ENCODE measurements around the gene WDR27. TPM values are rescaled to one million over a fixed set of nuclear protein-coding genes. Genes with fewer than 3 reads are reported as not detected.

Gene WDR27
- total RNA-seq, 6 donors from 2014 or later, result 20.1 to 80.7 (median 40.3) TPM

- no peaks in the 10 kb centered on the region for H3K4me1 ChIP-seq
- no peaks in the 10 kb centered on the region for H3K36me3 ChIP-seq
- no peaks in the 10 kb centered on the region for H3K9me3 ChIP-seq
- H3K27me3 ChIP-seq, result no peaks in the 10 kb centered on the region
- peak in 1 of 2 donors; percentile 69 for DNase-seq
- ATAC-seq (ENCODE audit: low FRiP score in 2 of 2), result peak; percentile 6 to 25
- H3K27ac ChIP-seq, result no peak overlapping the region
- 96 to 98% methylated on average over 18 to 32 of the region's 32 CpGs for WGBS, 2 donors
- H3K4me3 ChIP-seq, result no peak overlapping the region
- TF ChIP-seq POLR2A (IDR thresholded peaks at IDR 0.05), result no peak
- TF ChIP-seq EP300 (IDR thresholded peaks at IDR 0.05), result no peak
- no peak for TF ChIP-seq CTCF (IDR thresholded peaks at IDR 0.05)
- no peak for TF ChIP-seq POLR2AphosphoS5 (IDR thresholded peaks at IDR 0.05)
These were observed 200.0 kb downstream of the WDR27 start for GRCh38 chr6:169501777-169502313.

- ATAC-seq (ENCODE audit: low FRiP score in 2 of 2) (no peak), DNase-seq (peak in 1 of 2 donors; percentile 43)
- Histone ChIP-seq H3K27ac (no peak overlapping the region), H3K9me3 (no peaks in the 10 kb centered on the region), H3K27me3 (no peaks in the 10 kb centered on the region), H3K4me1 (no peaks in the 10 kb centered on the region), H3K4me3 (no peak overlapping the region), H3K36me3 (no peaks in the 10 kb centered on the region)
- no peak for TF ChIP-seq CTCF (IDR thresholded peaks at IDR 0.05)
- no peak for TF ChIP-seq POLR2AphosphoS5 (IDR thresholded peaks at IDR 0.05)
- no peak for TF ChIP-seq EP300 (IDR thresholded peaks at IDR 0.05)
- no peak for TF ChIP-seq POLR2A (IDR thresholded peaks at IDR 0.05)
- WGBS, 2 donors, result 94 to 96% methylated on average over 9 to 11 of the region's 11 CpGs
These were observed 200.7 kb downstream of the WDR27 start for GRCh38 chr6:169501128-169501527.

- 88 to 93% methylated on average over 15 of the region's 15 CpGs for WGBS, 2 donors
- DNase-seq, result peak in 1 of 2 donors; percentile 38
- no peak for ATAC-seq (ENCODE audit: low FRiP score in 2 of 2)
These were observed 201.1 kb downstream of the WDR27 start for GRCh38 chr6:169500688-169501087.

GRCh38 chr6:169499848-169500247 lies 202.0 kb downstream of the WDR27 start:
- Histone ChIP-seq H3K4me3 (no peak overlapping the region), H3K4me1 (no peaks in the 10 kb centered on the region), H3K27me3 (no peaks in the 10 kb centered on the region), H3K27ac (no peak overlapping the region), H3K36me3 (no peaks in the 10 kb centered on the region), H3K9me3 (no peaks in the 10 kb centered on the region)
- whole genome bisulfite sequencing, 2 donors, result 89 to 98% methylated on average over 6 to 7 of the region's 7 CpGs
- peak in 1 of 2 donors; percentile 12 for ATAC-seq (ENCODE audit: low FRiP score in 2 of 2)
- TF ChIP-seq EP300 (IDR thresholded peaks at IDR 0.05), result no peak
- TF ChIP-seq POLR2A (IDR thresholded peaks at IDR 0.05), result no peak
- no peak for TF ChIP-seq CTCF (IDR thresholded peaks at IDR 0.05)
- no peak for TF ChIP-seq POLR2AphosphoS5 (IDR thresholded peaks at IDR 0.05)
- no peak for DNase-seq

More at GRCh38 chr6:169500688-169501087, 201.1 kb downstream of the WDR27 start:
- Histone ChIP-seq H3K9me3 (no peaks in the 10 kb centered on the region), H3K27ac (no peak overlapping the region), H3K27me3 (no peaks in the 10 kb centered on the region), H3K4me3 (no peak overlapping the region), H3K36me3 (no peaks in the 10 kb centered on the region), H3K4me1 (no peaks in the 10 kb centered on the region)
- no peak for TF ChIP-seq EP300 (IDR thresholded peaks at IDR 0.05)
- TF ChIP-seq POLR2A (IDR thresholded peaks at IDR 0.05), result no peak
- no peak for TF ChIP-seq POLR2AphosphoS5 (IDR thresholded peaks at IDR 0.05)
- no peak for TF ChIP-seq CTCF (IDR thresholded peaks at IDR 0.05)

- ATAC-seq (ENCODE audit: low FRiP score in 2 of 2), result no peak
- Histone ChIP-seq H3K36me3 (no peaks in the 10 kb centered on the region), H3K4me3 (no peak overlapping the region), H3K4me1 (no peaks in the 10 kb centered on the region), H3K27me3 (no peaks in the 10 kb centered on the region), H3K27ac (no peak overlapping the region), H3K9me3 (no peaks in the 10 kb centered on the region)
- TF ChIP-seq CTCF (IDR thresholded peaks at IDR 0.05) (no peak), EP300 (IDR thresholded peaks at IDR 0.05) (no peak), POLR2A (IDR thresholded peaks at IDR 0.05) (no peak), POLR2AphosphoS5 (IDR thresholded peaks at IDR 0.05) (no peak)
- WGBS, 2 donors, result 92 to 95% methylated on average over 15 of the region's 15 CpGs
- no peak for DNase-seq
These were observed 202.8 kb downstream of the WDR27 start for GRCh38 chr6:169498916-169499513.
